GM21390 (cell line): ENCODE data around the gene CAAP1.
"Not testable (repeated sequence)": the region's sequence is repeated elsewhere in the genome, so short reads cannot be mapped to it uniquely, and the experiment has no call there.

Experiments used
- ATAC-seq: cut with Tn5 transposase; IDR thresholded peaks from one replicate; pipeline ENCODE4 v1.9.1; 2021; ENCODE audit not compliant: unreplicated experiment

Gene CAAP1

DNA sequence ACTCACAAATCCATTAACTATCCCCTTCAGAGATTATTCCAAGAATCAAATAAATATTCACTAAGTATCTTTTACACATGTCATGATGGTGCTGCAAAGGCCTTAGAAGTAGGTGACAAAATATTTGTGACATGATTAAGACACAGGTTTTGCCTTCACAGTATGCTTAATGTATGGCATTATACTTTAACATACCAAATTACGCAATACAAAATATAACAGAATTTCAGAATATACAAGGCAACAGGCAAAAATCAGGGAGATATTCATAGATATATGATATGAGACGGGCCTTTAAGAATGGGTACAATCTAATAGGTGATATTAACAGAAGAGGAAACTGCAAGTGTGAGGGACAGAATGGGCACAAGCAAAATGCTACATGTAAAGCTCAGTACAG, 41.6 kb downstream of the CAAP1 start:
- no peak for ATAC-seq

DNA sequence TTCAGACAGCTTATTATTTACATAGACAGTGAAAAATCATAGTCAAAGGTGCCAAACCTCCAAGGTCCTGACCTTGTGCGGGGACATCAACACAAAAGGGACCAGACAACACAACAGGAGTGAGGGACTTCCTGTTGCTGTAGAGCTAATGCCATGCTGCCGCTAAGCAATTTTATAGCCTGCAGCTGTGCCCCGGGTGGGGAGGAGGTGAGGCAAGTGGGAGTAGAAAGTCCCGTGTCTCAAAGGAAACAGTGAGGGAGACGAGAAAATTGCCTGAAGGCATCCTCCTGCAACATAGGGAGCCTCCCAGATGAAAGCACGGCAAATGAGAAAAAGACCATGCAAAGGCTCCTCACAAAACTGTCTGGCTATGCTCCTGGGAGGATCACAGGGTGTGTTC, 58.8 kb downstream of the CAAP1 start:
- no peak for ATAC-seq

DNA sequence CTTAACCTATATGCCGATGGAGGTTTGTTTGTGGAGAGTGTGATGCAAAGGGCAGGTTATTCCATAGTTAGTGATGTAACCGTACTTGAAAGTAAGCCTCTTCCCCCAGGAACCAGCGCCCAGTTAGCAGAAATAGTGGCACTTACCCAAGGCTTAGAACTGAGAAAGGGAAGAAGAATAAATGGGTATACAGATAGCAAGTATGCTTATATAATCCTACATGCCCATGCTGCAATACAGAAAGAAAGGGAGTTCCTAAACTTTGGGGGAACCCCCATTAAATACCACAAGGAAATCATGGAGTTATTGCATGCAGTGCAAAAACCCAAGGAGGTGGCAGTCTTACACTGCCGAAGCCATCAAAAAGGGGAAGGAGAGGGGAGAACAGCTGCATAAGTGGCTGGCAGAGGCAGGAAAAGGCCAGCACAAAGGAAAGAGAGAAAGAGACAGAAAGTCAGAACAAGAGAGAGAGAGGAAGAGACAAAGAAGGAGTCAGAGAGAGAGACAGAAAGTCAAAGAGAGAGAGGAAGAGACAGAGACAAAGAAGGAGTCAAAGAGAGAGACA, 64.1 kb downstream of the CAAP1 start:
- ATAC-seq, result not testable (repeated sequence)

DNA sequence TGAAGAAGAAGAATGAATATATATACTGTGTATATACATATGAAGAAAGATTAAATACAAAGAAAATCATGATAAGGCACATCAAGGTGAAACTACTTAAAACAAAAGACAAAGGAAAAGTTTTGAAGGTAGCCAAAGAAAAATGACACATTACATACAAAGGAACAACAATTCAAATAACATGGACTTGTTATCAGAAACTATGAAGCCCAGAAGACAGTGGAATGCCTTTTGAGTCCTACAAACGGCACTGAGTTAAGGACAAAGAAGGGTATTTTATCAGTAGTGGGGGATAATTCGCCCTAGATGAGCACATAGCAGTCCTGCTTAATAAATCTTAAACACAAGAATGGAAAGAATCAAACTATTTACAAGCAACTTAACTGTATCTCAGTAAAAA, 77.8 kb downstream of the CAAP1 start:
- no peak for ATAC-seq

DNA sequence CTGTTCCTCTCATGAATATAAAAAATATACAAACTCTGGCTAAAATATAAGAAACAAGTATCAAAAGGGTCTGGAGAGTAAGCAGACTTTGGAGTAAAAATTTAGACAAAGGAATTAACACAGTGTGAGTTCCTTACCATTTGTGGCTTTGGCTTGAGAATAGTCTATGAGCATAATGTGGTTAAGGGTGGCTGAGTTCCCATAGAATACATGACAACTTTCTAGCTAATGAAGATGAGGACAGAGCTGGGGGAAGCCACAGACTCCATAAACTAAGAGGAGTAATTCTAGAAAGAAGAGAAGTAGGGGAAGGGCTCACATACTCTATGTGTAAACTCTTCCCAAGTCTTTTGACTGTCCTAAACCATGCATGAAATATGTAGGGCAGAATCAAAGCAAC, 79.4 kb downstream of the CAAP1 start:
- no peak for ATAC-seq

DNA sequence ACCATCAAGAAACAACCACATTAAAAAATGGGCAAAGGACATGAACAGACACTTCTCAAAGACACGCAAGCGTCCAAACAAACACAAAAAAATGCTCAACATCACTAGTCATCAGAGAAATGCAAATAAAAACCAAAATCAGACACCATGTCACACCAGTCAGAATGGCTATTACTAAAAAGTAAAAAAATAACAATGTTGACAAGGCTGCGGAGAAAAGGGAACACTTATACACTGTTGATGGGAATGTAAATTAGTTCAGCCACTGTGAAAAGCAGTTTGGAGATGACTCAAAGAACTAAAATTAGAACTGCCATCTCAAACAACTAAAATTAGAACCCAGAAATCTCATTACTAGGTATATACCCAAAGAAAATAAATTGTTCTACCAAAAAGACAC, 80.4 kb downstream of the CAAP1 start:
- ATAC-seq, result peak; percentile 72

DNA sequence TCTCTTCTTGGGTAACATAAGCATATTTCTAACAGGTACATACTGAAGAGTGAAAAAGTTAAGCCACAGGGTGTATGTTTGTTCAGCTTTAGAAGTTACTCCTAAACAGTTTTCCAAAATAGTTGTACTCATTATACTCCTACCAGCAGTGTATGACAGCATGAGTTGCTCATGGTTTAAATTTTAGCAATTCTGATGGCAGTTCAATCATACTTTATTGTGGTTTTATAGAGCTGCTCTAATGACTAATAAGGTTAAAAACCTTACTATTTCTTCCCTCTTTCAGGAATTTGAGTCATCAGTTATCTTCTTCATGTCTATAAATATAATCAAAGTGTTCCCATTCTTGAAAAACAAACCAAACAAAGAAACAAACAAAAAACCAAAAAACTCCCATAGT, 81.5 kb downstream of the CAAP1 start:
- no peak for ATAC-seq

DNA sequence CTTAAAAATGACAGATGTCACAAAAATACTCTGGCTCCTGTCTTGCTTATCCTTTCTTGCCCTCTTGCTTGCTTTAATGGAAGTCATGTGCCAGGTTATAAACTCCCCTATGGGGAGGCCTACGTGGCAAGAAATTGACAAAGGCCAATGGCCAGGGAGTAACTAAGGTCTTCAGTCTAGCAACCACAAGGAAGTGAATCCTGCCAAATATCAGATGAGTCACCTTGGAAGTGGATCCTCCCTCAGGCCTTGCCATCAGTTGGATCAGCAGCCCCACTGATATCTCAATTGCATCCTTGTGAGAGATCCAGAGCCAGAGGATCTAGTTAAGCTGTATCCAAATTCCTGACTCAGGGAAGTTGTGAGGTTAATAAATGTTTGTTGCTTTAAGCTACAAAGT, 82.8 kb downstream of the CAAP1 start:
- no peak for ATAC-seq

DNA sequence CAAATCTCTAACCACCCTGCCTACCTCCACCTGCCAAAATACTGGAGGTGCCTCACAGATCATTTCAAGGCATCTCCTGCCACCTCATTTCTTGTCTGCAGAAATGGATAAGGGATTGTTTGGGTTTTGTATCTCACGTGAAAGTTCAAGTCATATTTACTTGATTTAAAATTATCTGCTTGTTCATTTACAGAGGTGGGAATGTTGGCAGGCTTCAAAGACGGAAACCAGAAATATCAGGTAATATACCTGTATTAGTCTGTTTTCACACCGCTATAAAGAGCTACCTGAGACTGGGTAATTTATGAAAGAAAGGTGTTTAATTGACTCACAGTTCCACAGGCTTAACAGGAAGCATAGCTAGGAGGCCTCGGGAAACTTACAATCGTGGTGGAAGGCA, 85.4 kb downstream of the CAAP1 start:
- ATAC-seq, result no peak

DNA sequence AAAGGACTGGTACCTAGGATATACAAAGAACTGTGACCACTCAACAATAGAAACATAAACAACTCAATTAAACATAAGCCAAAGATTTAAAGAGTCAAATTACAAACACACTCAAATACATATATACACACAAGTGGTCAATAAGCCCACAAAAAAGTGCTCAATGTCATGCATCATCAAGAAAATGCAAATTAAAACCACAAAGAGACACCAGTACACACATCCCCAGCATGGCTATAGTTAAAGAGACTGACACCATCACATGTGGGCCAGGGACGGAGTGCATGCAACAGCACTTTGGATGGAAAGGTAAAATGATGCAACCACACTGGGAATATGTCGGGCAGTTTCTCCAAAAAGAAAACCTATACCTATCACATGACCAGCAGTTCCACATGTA, 89.7 kb downstream of the CAAP1 start:
- ATAC-seq, result peak; percentile 70

DNA sequence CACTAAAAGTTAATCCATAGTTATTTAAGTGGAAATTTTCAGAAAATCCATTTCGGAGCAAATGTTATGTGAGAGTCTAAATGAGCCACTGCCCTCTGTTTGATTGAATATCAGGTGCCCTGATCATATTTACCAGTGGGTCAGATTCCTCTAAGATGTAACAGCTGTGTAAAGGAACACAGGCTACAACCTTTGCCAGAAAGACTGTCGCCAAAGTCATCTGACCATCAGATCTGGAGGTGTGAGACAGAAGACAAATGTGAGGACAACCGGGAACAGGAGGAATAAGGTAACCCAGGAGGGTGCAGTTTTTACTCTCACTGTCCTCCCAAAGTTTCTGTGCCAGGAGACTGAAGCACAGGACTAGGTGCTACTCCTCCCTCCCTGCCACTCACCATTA, 90.8 kb downstream of the CAAP1 start:
- ATAC-seq, result no peak

DNA sequence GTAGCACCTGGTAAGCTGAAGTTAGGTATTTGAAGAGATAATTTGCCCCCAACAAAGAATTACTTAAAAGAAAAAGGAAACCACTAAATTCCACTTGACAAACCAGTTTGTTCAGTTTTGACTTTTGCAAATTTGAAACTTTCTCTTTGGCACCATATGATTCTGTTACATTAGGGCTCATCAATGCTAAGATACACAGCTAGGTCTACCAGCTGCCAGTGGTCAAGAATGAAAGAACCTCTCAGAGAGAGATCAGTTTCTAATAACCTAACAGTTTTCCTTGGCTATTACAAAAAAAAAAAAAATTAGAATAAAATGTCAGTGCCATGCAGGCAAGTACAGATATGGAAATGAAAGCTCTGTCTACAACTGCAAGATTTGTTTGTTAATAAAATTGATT, 92.3 kb downstream of the CAAP1 start:
- no peak for ATAC-seq

DNA sequence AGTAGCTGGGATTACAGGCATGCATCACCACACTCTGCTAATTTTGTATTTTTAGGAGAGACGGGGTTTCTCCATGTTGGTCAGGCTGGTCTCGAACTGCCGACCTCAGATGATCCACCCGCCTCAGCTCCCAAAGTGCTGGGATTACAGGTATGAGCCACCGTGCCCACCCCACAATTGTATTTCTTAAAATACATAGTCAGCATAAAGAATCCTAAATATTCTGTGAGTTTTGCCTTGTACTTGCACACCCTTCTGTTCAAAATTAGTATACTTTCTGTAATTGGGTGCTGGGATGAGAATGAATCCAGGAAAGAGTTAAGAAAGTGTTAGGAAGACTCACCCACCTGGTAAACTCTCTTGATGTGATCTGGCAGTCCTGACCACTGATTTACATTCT, 101.3 kb downstream of the CAAP1 start:
- no peak for ATAC-seq
